ENCODE data around the gene RAB6B.

The RAB6B gene

DNA sequence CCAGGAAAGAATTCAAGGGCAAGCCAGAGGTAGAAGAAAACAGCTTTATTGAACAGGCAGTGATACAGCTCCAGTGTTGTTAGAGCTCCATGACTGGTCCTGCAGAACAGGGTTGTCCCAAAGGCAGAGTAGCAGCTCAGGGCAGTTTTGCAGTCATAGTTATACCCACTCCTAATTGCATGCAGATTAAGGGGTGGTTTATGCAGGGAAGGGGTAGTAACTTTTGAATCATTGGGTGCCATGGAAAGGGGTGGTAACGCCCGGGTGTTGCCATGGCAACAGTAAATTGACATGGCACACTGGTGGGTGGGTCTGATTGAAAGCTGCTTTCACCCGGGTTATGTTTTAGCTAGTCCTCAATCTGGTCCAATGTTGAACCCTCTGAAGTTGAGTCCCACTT, 9.7 kb upstream of the RAB6B start:
- Histone ChIP-seq H3K27ac (ENCODE audit: poor library complexity, severe bottlenecking) (no peak overlapping the region), H3K4me1 (ENCODE audit: insufficient read depth, poor library complexity, severe bottlenecking) (no peaks in the 10 kb centered on the region), H3K36me3 (ENCODE audit: low read depth) (no peaks in the 10 kb centered on the region), H3K27me3 (ENCODE audit: insufficient read depth, poor library complexity, severe bottlenecking) (peaks cover 3% of the 10 kb centered on the region), H3K4me3 (ENCODE audit: severe bottlenecking) (no peak overlapping the region), H3K9me3 (ENCODE audit: severe bottlenecking) (no peaks in the 10 kb centered on the region)
- DNase-seq (ENCODE audit: low spot score) = no peak
- TF ChIP-seq, protein P1, sequence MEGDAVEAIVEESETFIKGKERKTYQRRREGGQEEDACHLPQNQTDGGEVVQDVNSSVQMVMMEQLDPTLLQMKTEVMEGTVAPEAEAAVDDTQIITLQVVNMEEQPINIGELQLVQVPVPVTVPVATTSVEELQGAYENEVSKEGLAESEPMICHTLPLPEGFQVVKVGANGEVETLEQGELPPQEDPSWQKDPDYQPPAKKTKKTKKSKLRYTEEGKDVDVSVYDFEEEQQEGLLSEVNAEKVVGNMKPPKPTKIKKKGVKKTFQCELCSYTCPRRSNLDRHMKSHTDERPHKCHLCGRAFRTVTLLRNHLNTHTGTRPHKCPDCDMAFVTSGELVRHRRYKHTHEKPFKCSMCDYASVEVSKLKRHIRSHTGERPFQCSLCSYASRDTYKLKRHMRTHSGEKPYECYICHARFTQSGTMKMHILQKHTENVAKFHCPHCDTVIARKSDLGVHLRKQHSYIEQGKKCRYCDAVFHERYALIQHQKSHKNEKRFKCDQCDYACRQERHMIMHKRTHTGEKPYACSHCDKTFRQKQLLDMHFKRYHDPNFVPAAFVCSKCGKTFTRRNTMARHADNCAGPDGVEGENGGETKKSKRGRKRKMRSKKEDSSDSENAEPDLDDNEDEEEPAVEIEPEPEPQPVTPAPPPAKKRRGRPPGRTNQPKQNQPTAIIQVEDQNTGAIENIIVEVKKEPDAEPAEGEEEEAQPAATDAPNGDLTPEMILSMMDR (IDR thresholded peaks at IDR 0.05; ENCODE audit: poor library complexity, severe bottlenecking) = no peak
- no peak for ATAC-seq (ENCODE audit: low read depth)

DNA sequence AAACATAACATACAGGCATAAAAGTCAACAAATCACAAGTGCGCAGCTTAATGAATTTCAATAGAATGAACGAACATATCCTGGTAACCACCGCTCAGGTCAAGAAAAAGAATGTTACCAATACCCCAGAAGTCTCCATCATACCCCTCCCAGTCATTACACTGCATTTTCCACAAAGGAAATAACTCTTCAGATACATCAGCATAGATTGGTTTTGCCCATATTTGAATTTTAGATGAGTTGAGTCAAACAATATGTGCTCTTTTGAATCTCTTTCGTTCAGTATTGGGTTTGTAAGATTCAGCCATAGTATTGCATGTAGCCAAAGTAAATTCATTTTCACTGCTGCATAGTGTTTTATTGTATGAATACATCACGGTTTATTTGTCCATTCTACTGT, 6.2 kb upstream of the RAB6B start:
- H3K36me3 ChIP-seq (ENCODE audit: low read depth) = no peaks in the 10 kb centered on the region
- TF ChIP-seq, protein P1 (IDR thresholded peaks at IDR 0.05; ENCODE audit: poor library complexity, severe bottlenecking) = no peak
- no peak for ATAC-seq (ENCODE audit: low read depth)

DNA sequence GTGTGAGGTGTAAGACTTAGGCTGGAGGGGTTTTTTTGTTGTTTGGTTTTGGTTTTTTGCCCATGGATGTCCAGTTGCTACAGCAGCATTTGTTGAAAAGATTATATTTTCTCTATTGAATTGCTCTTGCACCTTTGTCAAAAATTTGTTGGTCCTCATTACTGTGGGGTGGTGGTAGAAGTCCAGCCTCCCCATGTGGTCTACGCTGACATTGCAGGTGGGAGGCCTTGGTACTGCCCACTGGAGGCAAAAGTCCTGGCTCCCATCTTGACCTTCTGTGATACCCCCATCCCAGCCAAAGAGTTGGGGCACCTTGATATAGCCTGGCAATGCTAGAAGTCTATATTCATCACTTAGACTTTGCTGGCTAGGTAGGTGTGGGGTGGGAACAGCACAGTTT, 5.4 kb upstream of the RAB6B start:
- no peaks in the 10 kb centered on the region for H3K4me1 ChIP-seq (ENCODE audit: insufficient read depth, poor library complexity, severe bottlenecking)
- H3K9me3 ChIP-seq (ENCODE audit: severe bottlenecking) = no peaks in the 10 kb centered on the region
- H3K36me3 ChIP-seq (ENCODE audit: low read depth) = no peaks in the 10 kb centered on the region
- DNase-seq (ENCODE audit: low spot score) = no peak
- peaks cover 12% of the 10 kb centered on the region for H3K27me3 ChIP-seq (ENCODE audit: insufficient read depth, poor library complexity, severe bottlenecking)
- no peak overlapping the region for H3K4me3 ChIP-seq (ENCODE audit: severe bottlenecking)
- no peak overlapping the region for H3K27ac ChIP-seq (ENCODE audit: poor library complexity, severe bottlenecking)
- TF ChIP-seq, protein P1 (IDR thresholded peaks at IDR 0.05; ENCODE audit: poor library complexity, severe bottlenecking) = no peak
- no peak for ATAC-seq (ENCODE audit: low read depth)

More for the DNA sequence above, 6.2 kb upstream of the RAB6B start:
- Histone ChIP-seq H3K4me3 (ENCODE audit: severe bottlenecking) (no peak overlapping the region), H3K4me1 (ENCODE audit: insufficient read depth, poor library complexity, severe bottlenecking) (no peaks in the 10 kb centered on the region), H3K9me3 (ENCODE audit: severe bottlenecking) (no peaks in the 10 kb centered on the region), H3K27me3 (ENCODE audit: insufficient read depth, poor library complexity, severe bottlenecking) (peaks cover 4% of the 10 kb centered on the region), H3K27ac (ENCODE audit: poor library complexity, severe bottlenecking) (no peak overlapping the region)
- no peak for DNase-seq (ENCODE audit: low spot score)

DNA sequence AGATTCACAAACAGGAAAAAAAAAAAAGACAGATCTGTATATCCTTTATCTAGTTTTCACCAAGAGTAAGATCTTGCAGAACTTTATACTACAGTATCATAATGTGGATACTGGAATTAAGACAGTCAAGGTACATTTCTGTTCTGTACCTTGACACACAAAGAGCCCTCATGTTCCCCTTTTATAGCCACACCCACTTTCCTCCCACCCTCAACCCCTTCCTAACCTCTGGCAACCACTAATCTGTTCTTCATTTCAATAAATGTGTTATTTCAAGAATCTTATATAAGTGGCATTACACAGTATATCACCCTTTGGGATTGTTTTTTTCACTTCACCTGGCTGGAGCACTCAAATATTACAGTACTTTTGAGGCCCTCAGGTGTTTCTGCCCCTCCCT, 3.6 kb upstream of the RAB6B start:
- H3K9me3 ChIP-seq (ENCODE audit: severe bottlenecking) = no peaks in the 10 kb centered on the region
- TF ChIP-seq, protein P1 (IDR thresholded peaks at IDR 0.05; ENCODE audit: poor library complexity, severe bottlenecking) = no peak
- H3K27ac ChIP-seq (ENCODE audit: poor library complexity, severe bottlenecking) = no peak overlapping the region
- H3K36me3 ChIP-seq (ENCODE audit: low read depth) = no peaks in the 10 kb centered on the region
- peaks cover 24% of the 10 kb centered on the region for H3K27me3 ChIP-seq (ENCODE audit: insufficient read depth, poor library complexity, severe bottlenecking)
- no peak for DNase-seq (ENCODE audit: low spot score)
- no peaks in the 10 kb centered on the region for H3K4me1 ChIP-seq (ENCODE audit: insufficient read depth, poor library complexity, severe bottlenecking)
- no peak for ATAC-seq (ENCODE audit: low read depth)
- no peak overlapping the region for H3K4me3 ChIP-seq (ENCODE audit: severe bottlenecking)

DNA sequence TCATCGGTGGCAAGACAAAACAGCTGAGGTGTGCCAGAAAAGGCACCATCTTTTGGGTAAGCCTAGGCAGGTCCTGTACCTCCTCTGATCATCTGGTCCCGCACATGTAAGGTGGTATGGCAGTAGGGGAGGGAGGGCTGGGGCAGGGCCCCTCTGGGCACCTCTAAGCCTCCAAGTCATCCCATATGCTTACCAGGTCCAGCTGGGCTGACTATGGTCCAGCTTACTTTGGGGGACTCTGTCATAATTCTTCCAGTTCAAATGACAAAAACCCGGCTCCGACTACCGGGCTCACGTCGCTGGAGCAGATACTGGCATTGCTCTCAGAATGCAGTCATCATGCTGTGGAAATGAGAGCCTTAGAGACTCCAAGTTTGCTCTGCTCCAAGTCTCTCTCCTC, 1.9 kb upstream of the RAB6B start:
- Histone ChIP-seq H3K27me3 (ENCODE audit: insufficient read depth, poor library complexity, severe bottlenecking) (peaks cover 24% of the 10 kb centered on the region), H3K9me3 (ENCODE audit: severe bottlenecking) (no peaks in the 10 kb centered on the region), H3K27ac (ENCODE audit: poor library complexity, severe bottlenecking) (no peak overlapping the region), H3K4me3 (ENCODE audit: severe bottlenecking) (no peak overlapping the region), H3K4me1 (ENCODE audit: insufficient read depth, poor library complexity, severe bottlenecking) (no peaks in the 10 kb centered on the region), H3K36me3 (ENCODE audit: low read depth) (no peaks in the 10 kb centered on the region)
- DNase-seq (ENCODE audit: low spot score) (no peak), ATAC-seq (ENCODE audit: low read depth) (no peak)
- TF ChIP-seq, protein P1 (IDR thresholded peaks at IDR 0.05; ENCODE audit: poor library complexity, severe bottlenecking) = no peak
